ENCODE data around the gene HSF4.

- TF ChIP-seq CTCF (conservative IDR thresholded peaks at IDR 0.05) (no peak), ZFX (IDR thresholded peaks at IDR 0.05) (no peak)
Measured at GRCh38 chr16:67215706-67216105, 51.2 kb downstream of the HSF4 start.

All from C4-2B (cell line).